Pancreas (tissue), 10 donors: ENCODE results near the gene CAVIN4. TPM values are rescaled to one million over a fixed set of nuclear protein-coding genes. Genes with fewer than 3 reads are reported as not detected.

Source experiments
- ATAC-seq, 4 donors: fragments of 200-7000 bp; cut with Tn5 transposase; one replicate each; pipeline versions ENCODE4 v1.8.0 to v1.9.1; 2020; ENCODE audit warnings: mild to moderate bottlenecking in 4 of 4, moderate library complexity in 4 of 4
- DNase-seq, 6 donors: peaks; one replicate each; pipeline ENCODE4 v3.0.0-alpha.2; 2020
- FAIRE-seq: peaks from 2 replicates; lab custom pipeline; 2012; peaks lifted over from hg19 to GRCh38; lab: Jason Lieb, UNC
- H3K27ac ChIP-seq, 4 donors: fragments of 200-600 bp; sonication (generic); 1 replicate in 3 of 4; 2 replicates in 1 of 4; pipeline versions ENCODE4 v1.5.0 to v1.8.0; 2020
- H3K27me3 ChIP-seq, 4 donors: fragments of 200-600 bp; one replicate each; pipeline ENCODE4 v1.8.0; 2021
- H3K36me3 ChIP-seq, 3 donors: fragments of 200-600 bp; sonication (generic) in 1 of 3; one replicate each; pipeline versions ENCODE4 v1.5.0 to v1.8.0; 2020 to 2021
- H3K4me1 ChIP-seq, 3 donors: fragments of 200-600 bp; one replicate each; pipeline ENCODE4 v1.8.0; 2021
- H3K4me3 ChIP-seq, 4 donors: fragments of 200-600 bp; sonication (generic) in 2 of 4; one replicate each; pipeline versions ENCODE4 v1.5.0 to v1.8.0; 2020 to 2021
- H3K9me3 ChIP-seq, 4 donors: fragments of 200-600 bp; one replicate each; pipeline ENCODE4 v1.8.0; 2021
- CTCF ChIP-seq, 4 donors: fragments of 200-600 bp; sonication (generic) in 3 of 4; IDR thresholded peaks; one replicate each; pipeline versions ENCODE4 v1.5.0 to v1.8.0; 2021; ENCODE audit warnings: antibody characterized with exemption in 4 of 4
- WGBS, 2 donors: extraction: QIAGEN DNeasy Blood & Tissue Kit; methylation state at CpG; one replicate each; pipeline ENCODE4 v1.1.7; 2013; 5-methylcytosine and 5-hydroxymethylcytosine counted together
- intact Hi-C, 3 donors: fragments of 100-400 bp; cut with DNase I; formaldehyde crosslinking; loops; one replicate each; pipeline versions ENCODE4 v1.11.1 to v1.14.2; 2022
- polyA plus RNA-seq, 2 donors: library from polyadenylated mRNA; stranded (reverse); fragments of 200-250 nt; gene quantifications; one replicate each; pipeline ENCODE4 v1.2.3, GENCODE V29; 2013
- total RNA-seq, 6 donors: library from RNA; stranded (reverse); fragmentation: NEBNext Ultra II Directional in 4 of 6; extraction: Animal tissue kit (Norgen Biotek cat#: 25700) in 4 of 6; gene quantifications; one replicate each; pipeline versions ENCODE4 v1.2.1 to v1.2.4, GENCODE V29; 2021 to 2023
- donor health status: healthy with polysubstance abuse.
- donor health status: DM: no; HTN: no; CAD: no; lungs with moderate emphysema.
- donor health status: DM: no; HTN: no; CAD: no.
- donor health status: control.
- donor health status: control.
- donor health status: Bipolar disorder and iron deficiency.
- donor health status: DM: yes; HTN: yes; CAD: no.
- donor health status: DM: no; HTN: no; CAD: no.
- donor health status: DM: no; HTN: no; CAD: no.
- donor health status: DM: yes; HTN: yes; CAD: no.

The CAVIN4 gene
- total and polyA plus RNA-seq, 8 donors: 0.06 to 0.19 (median 0.09) TPM; not detected in 1

DNA sequence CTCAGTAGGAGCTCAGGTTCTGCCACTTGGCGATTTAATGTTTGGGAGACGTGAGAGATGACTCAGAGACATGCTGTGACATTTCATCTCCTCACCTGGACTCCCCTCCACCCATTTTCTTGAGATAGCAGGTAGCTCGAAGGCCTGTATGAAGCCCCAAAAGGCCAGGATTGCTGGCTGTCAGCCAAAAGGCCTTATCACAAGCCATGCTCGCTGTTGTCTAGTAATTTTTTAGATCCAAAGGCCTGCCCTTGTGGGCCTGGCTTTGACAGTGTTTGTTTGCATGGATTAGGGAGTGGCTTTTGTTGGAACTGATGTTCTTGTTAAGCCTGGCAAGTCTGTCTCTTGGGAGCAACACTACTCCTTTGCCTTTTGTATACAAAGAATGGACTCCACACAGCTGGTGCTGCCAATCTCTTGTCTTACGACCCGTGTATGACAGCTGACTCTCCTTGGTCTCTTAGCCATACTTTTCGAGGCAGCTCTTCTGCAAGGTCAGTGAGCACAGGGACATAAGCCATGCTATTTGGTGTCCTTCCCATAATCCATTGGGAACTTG lies 22.7 kb downstream of the CAVIN4 start:
- no peak for ATAC-seq
- H3K36me3 ChIP-seq: no peaks in the 10 kb centered on the region
- no peak overlapping the region for H3K27ac ChIP-seq
- H3K27me3 ChIP-seq: no peaks in the 10 kb centered on the region
- intact Hi-C loops: loop anchor here in 1 of 3 donors (10.0 kb wide), 1 partner anchor 714 kb away; no protein-coding TSS in a partner anchor
- no peak for TF ChIP-seq CTCF (IDR thresholded peaks at IDR 0.05)
- H3K4me3 ChIP-seq: no peak overlapping the region
- 77 to 78% methylated on average over 7 of the region's 7 CpGs for WGBS, 2 donors
- H3K4me1 ChIP-seq: no peaks in the 10 kb centered on the region
- no peaks in the 10 kb centered on the region for H3K9me3 ChIP-seq
- peak in 1 of 6 donors; percentile 33 for DNase-seq
- FAIRE-seq: no peak

DNA sequence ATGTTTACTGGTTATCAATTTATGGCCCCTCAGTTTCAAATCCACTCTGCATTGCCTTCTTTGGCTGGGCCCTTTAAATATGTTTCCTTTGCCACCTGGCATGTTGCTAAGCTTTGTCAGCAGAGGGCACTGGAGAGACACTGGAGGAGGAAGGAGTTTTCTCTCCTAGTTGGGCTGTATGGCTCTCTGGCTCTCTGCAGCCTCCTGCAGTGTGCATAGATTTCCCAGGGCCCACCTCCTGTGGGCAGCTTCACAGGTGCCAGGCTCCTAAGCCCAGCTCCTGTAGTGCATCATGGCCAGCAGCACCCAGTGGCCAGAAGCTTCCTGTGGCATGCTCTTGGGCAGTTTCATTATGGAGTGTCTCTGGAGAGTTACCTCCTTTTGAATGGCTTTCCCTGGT lies 23.3 kb downstream of the CAVIN4 start:
- no peaks in the 10 kb centered on the region for H3K27me3 ChIP-seq
- no peak overlapping the region for H3K4me3 ChIP-seq
- intact Hi-C loops: loop anchor here in 1 of 3 donors (10.0 kb wide), 1 partner anchor 714 kb away; no protein-coding TSS in a partner anchor
- H3K27ac ChIP-seq: no peak overlapping the region
- no peak for FAIRE-seq
- peak; percentile 15 to 42 (median 36) for TF ChIP-seq CTCF (IDR thresholded peaks at IDR 0.05)
- no peaks in the 10 kb centered on the region for H3K4me1 ChIP-seq
- ATAC-seq: peak; percentile 26 to 69 (median 67)
- DNase-seq: peak in 4 of 6 donors; percentile 32 to 63 (median 39)
- no peaks in the 10 kb centered on the region for H3K9me3 ChIP-seq
- no peaks in the 10 kb centered on the region for H3K36me3 ChIP-seq

DNA sequence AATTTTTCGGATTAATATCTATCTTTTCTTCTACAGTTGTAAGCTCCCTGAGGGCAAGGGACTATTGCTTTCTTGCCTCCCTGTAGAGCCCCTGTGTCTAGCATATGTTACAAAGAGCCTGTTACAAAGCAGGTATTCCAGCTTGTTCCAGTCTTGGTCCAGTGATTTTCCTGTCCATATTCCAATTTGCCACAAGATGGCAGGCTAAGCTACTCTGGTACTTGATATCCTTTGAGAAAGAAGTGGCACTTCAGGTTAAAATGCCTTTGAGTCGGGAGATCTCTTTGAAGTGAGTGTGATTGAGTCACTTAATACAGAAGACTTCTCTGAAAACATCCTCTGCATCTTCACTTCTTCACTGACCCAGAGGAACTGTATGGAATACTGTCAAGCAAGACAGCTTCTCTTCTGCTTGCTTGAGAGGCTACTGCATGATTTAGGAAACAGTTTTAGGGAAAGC lies 24.5 kb downstream of the CAVIN4 start:
- FAIRE-seq (no peak), DNase-seq (peak in 1 of 6 donors; percentile 46)
- WGBS, 2 donors: 10 to 20% methylated on average over 2 of the region's 2 CpGs

DNA sequence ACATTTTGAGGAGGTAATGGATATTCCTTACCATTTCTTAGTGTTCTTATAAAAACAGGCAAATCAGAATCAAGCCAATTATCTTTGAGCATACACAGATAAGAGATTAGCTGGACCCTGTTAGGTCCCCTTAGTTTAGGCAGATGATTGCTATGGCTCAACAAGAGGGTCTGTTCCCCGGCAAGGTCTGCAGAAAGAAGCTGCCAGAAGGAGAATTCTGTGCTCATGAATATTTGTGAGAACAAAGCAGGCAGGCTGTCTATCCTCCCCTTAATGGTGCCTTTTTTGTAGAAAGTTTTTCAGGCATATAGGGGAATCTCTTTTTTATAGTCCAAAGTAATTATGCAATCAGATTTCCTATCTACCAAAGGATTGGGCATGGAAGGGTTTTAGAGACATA lies 27.5 kb downstream of the CAVIN4 start:
- intact Hi-C loops: loop anchor here in 1 of 3 donors (10.0 kb wide), 1 partner anchor 709 kb away; no protein-coding TSS in a partner anchor
- ATAC-seq (no peak), DNase-seq (no peak), FAIRE-seq (no peak)
- no peak for TF ChIP-seq CTCF (IDR thresholded peaks at IDR 0.05)
- H3K27me3 ChIP-seq: no peaks in the 10 kb centered on the region
- H3K36me3 ChIP-seq: no peaks in the 10 kb centered on the region
- WGBS, 2 donors: 58 to 63% methylated on average over 1 of the region's 1 CpG
- H3K27ac ChIP-seq: no peak overlapping the region
- no peaks in the 10 kb centered on the region for H3K4me1 ChIP-seq
- no peaks in the 10 kb centered on the region for H3K9me3 ChIP-seq
- H3K4me3 ChIP-seq: no peak overlapping the region

More for the DNA sequence above, 24.5 kb downstream of the CAVIN4 start:
- H3K36me3 ChIP-seq: no peaks in the 10 kb centered on the region
- TF ChIP-seq CTCF (IDR thresholded peaks at IDR 0.05): peak; percentile 37 to 52 (median 43)
- no peak overlapping the region for H3K4me3 ChIP-seq
- peak; percentile 40 to 67 (median 63) for ATAC-seq
- intact Hi-C loops: loop anchor here in 1 of 3 donors (10.0 kb wide), 1 partner anchor 712 kb away; no protein-coding TSS in a partner anchor
- H3K9me3 ChIP-seq: no peaks in the 10 kb centered on the region
- no peak overlapping the region for H3K27ac ChIP-seq
- no peaks in the 10 kb centered on the region for H3K27me3 ChIP-seq
- H3K4me1 ChIP-seq: no peaks in the 10 kb centered on the region

- ATAC-seq (no peak), FAIRE-seq (no peak), DNase-seq (peak in 1 of 6 donors; percentile 19)
- no peaks in the 10 kb centered on the region for H3K36me3 ChIP-seq
- H3K4me1 ChIP-seq: no peaks in the 10 kb centered on the region
- intact Hi-C loops: no loop called here
- TF ChIP-seq CTCF (IDR thresholded peaks at IDR 0.05): no peak
- no peak overlapping the region for H3K27ac ChIP-seq
- 54 to 68% methylated on average over 5 of the region's 5 CpGs for WGBS, 2 donors
- no peak overlapping the region for H3K4me3 ChIP-seq
- H3K9me3 ChIP-seq: no peaks in the 10 kb centered on the region
- H3K27me3 ChIP-seq: peaks cover 0 to 3% (median 0%) of the 10 kb centered on the region in 4 donors
These were observed 41.3 kb downstream of the CAVIN4 start for GRCh38 chr9:100619194-100619593.
